H1 (cell line): ENCODE results near the gene CNNM3.

Source experiments
- EP300 ChIP-seq, 2 experiments: IDR thresholded peaks; 1 replicate in 1 of 2; 2 replicates in 1 of 2; pipeline ENCODE4 v1.6.1; 2011 to 2012; ENCODE audit warnings: low read depth in 2 of 2, low read length in 2 of 2, mild to moderate bottlenecking in 2 of 2, borderline replicate concordance in 1 of 2, inconsistent platforms in 1 of 2, moderate library complexity in 1 of 2
- SRF ChIP-seq: IDR thresholded peaks from 2 replicates; pipeline ENCODE4 v1.6.1; 2011; ENCODE audit warnings: mild to moderate bottlenecking, low read depth, low read length, moderate library complexity
- TF ChIP-seq, protein P1 (sequence below), 3 experiments: IDR thresholded peaks; 1 replicate in 2 of 3; 2 replicates in 1 of 3; pipeline versions ENCODE4 v1.5.1 to v1.6.1; 2011; ENCODE audit warnings: low read length in 3 of 3, mild to moderate bottlenecking in 3 of 3, inconsistent platforms in 2 of 3, low read depth in 1 of 3, moderate library complexity in 1 of 3; ENCODE audit not compliant: insufficient read depth in 1 of 3; ENCODE audit errors: control extremely low read depth in 1 of 3
- TF ChIP-seq, protein P2 (sequence below): IDR thresholded peaks from 2 replicates; pipeline ENCODE4 v1.6.1; 2011; ENCODE audit warnings: low read length, improper control_type of control experiment

GRCh38 chr2:96789245-96789617, 26.8 kb upstream of the CNNM3 start:
- TF ChIP-seq EP300 (IDR thresholded peaks at IDR 0.05; ENCODE audit: borderline replicate concordance in 1 of 2, low read depth in 2 of 2, low read length in 2 of 2) (no peak), SRF (no peak)
- TF ChIP-seq, protein P1, sequence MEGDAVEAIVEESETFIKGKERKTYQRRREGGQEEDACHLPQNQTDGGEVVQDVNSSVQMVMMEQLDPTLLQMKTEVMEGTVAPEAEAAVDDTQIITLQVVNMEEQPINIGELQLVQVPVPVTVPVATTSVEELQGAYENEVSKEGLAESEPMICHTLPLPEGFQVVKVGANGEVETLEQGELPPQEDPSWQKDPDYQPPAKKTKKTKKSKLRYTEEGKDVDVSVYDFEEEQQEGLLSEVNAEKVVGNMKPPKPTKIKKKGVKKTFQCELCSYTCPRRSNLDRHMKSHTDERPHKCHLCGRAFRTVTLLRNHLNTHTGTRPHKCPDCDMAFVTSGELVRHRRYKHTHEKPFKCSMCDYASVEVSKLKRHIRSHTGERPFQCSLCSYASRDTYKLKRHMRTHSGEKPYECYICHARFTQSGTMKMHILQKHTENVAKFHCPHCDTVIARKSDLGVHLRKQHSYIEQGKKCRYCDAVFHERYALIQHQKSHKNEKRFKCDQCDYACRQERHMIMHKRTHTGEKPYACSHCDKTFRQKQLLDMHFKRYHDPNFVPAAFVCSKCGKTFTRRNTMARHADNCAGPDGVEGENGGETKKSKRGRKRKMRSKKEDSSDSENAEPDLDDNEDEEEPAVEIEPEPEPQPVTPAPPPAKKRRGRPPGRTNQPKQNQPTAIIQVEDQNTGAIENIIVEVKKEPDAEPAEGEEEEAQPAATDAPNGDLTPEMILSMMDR (IDR thresholded peaks at IDR 0.05; ENCODE audit: control extremely low read depth in 1 of 3, insufficient read depth in 1 of 3, low read depth in 1 of 3, low read length in 3 of 3): no peak
- TF ChIP-seq, protein P2, sequence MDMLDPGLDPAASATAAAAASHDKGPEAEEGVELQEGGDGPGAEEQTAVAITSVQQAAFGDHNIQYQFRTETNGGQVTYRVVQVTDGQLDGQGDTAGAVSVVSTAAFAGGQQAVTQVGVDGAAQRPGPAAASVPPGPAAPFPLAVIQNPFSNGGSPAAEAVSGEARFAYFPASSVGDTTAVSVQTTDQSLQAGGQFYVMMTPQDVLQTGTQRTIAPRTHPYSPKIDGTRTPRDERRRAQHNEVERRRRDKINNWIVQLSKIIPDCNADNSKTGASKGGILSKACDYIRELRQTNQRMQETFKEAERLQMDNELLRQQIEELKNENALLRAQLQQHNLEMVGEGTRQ: no peak
